SK-N-SH (cell line): ENCODE measurements around the gene CAMKMT. TPM values are rescaled to one million over a fixed set of nuclear protein-coding genes. Genes with fewer than 3 reads are reported as not detected.

Source experiments
- CHD2 ChIP-seq: fragments of 150-350 bp; IDR thresholded peaks from 2 replicates; pipeline ENCODE4 v1.6.1; 2018; ENCODE audit warnings: low read length; ENCODE audit not compliant: partially characterized antibody
- ELF1 ChIP-seq: IDR thresholded peaks from 2 replicates; pipeline ENCODE4 v1.4.0; 2012
- EP300 ChIP-seq, 2 experiments: IDR thresholded peaks; 2 replicates each; pipeline versions ENCODE4 v1.4.0 to v1.6.1; 2012; ENCODE audit warnings: borderline replicate concordance in 1 of 2, low read depth in 1 of 2, low read length in 1 of 2
- EZH2phosphoT487 ChIP-seq: fragments of 200-600 bp; sonication (generic); IDR thresholded peaks from 2 replicates; pipeline ENCODE4 v1.6.1; 2017; ENCODE audit warnings: low read depth, mixed run types, mild to moderate bottlenecking, antibody characterized with exemption, moderate library complexity, borderline replicate concordance
- FOSL2 ChIP-seq: IDR thresholded peaks from 2 replicates; pipeline ENCODE4 v1.4.0; 2012; ENCODE audit warnings: low read depth, mild to moderate bottlenecking, moderate library complexity, borderline replicate concordance
- FOXJ3 ChIP-seq: sonication (generic); formaldehyde crosslinking; IDR thresholded peaks from 2 replicates; pipeline ENCODE4 v1.5.1; 2020; ENCODE audit warnings: mild to moderate bottlenecking, missing genetic modification reagents
- FOXM1 ChIP-seq: IDR thresholded peaks from 2 replicates; pipeline ENCODE4 v1.4.0; 2012; ENCODE audit warnings: low read depth, mild to moderate bottlenecking
- GABPA ChIP-seq: IDR thresholded peaks from 2 replicates; pipeline ENCODE4 v1.4.0; 2012; ENCODE audit warnings: low read depth, mild to moderate bottlenecking
- JUND ChIP-seq: IDR thresholded peaks from 2 replicates; pipeline ENCODE4 v1.4.0; 2012
- RAD21 ChIP-seq: IDR thresholded peaks from 2 replicates; pipeline ENCODE4 v1.6.1; 2012; ENCODE audit warnings: mild to moderate bottlenecking, low read length
- SMC3 ChIP-seq: IDR thresholded peaks from 2 replicates; pipeline ENCODE4 v1.6.1; 2012; ENCODE audit warnings: low read depth, low read length, improper control_type of control experiment
- TAF1 ChIP-seq: IDR thresholded peaks from 2 replicates; pipeline ENCODE4 v1.6.1; 2012; ENCODE audit warnings: low read depth, mild to moderate bottlenecking, low read length, moderate library complexity, borderline replicate concordance
- YY1 ChIP-seq: IDR thresholded peaks from 2 replicates; pipeline ENCODE4 v1.4.0; 2012; ENCODE audit warnings: low read depth, mild to moderate bottlenecking
- polyA plus RNA-seq, 3 experiments: library from polyadenylated mRNA; depleted of rRNA; stranded (reverse); fragments of >200 nt; gene quantifications; 2 replicates each; pipeline ENCODE4 v1.2.3, GENCODE V29; 2012
- TF ChIP-seq, protein P1 (sequence below): fragments of 150-350 bp; IDR thresholded peaks from 2 replicates; pipeline ENCODE4 v1.6.1; 2017; ENCODE audit warnings: antibody characterized with exemption, low read length, low read depth, borderline replicate concordance
- TF ChIP-seq, protein P2 (sequence below): IDR thresholded peaks from 2 replicates; pipeline ENCODE4 v1.6.1; 2012; ENCODE audit warnings: mild to moderate bottlenecking, low read depth, low read length, moderate library complexity
- TF ChIP-seq, protein P3 (sequence below): IDR thresholded peaks from 2 replicates; pipeline ENCODE4; 2012
- TF ChIP-seq, protein P4 (sequence below): fragments of 200-600 bp; sonication (generic); IDR thresholded peaks from 2 replicates; pipeline ENCODE4 v1.6.1; 2017; ENCODE audit warnings: antibody characterized with exemption, mild to moderate bottlenecking, moderate library complexity
- TF ChIP-seq, protein P5 (sequence below): fragments of 150-350 bp; IDR thresholded peaks from 2 replicates; pipeline ENCODE4 v1.6.1; 2016; ENCODE audit warnings: mild to moderate bottlenecking, low read depth, low read length
- TF ChIP-seq, protein P6 (sequence below): IDR thresholded peaks from 2 replicates; pipeline ENCODE4 v1.4.0; 2012; ENCODE audit warnings: low read depth, borderline replicate concordance

CAMKMT gene
- polyA plus RNA-seq, 1 of the 3 experiments (the other 2 are of a cell fraction): 5.9 TPM

DNA sequence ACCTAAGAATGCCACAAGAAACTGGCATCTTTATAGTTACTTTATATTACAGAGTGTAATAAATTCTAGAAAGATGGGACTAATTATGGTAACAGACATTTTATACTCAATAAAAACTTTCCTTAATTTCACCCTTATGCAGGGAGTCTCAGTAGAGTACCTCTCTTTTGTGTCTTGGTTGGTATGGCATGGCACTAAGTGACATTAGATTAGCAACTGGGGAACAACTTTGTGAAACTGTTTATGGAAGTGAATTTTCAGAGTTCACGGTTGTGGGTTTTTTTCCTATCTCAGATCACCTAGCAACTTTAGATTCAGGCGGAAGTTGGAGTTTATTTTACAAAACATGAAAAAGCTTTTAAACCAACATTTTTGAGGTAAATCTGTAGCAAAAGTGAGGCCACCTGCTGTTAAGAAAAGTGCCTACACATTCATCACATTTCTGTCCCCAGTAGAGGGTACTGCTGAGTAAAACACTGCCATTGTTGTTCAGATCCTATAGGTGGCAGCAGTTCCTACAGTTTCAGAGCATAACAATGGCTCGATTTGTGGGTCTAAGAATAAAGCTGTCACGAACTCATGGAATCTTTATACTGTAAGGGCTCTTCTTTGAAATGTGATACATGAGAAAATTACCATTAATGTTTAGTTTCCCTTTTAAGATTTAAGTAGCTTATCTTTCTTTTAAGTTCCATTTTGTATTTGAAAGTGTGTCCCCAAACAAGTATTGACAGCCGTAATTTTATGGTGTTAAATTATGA, 117.6 kb downstream of the CAMKMT start (continued):
- TF ChIP-seq EZH2phosphoT487 (no peak), ELF1 (no peak), SMC3 (peak; percentile 100), JUND (no peak), FOSL2 (no peak; the same call in 1 of the 2 replicates), YY1 (no peak; the same call in 1 of the 2 replicates), EP300 (IDR thresholded peaks at IDR 0.05; ENCODE audit: borderline replicate concordance in 1 of 2, low read depth in 1 of 2, low read length in 1 of 2) (peak; percentile 15 to 49; a peak in 1 of 4 replicates), GABPA (no peak; the same call in 1 of the 2 replicates), FOXJ3 (no peak), FOXM1 (0 out of 2 replicates have a peak, but pooled peaks have one; percentile 53), TAF1 (0 out of 2 replicates have a peak, but pooled peaks have one; percentile 54), RAD21 (peak; percentile 100), CHD2 (peak; percentile 71)
- TF ChIP-seq, protein P1, sequence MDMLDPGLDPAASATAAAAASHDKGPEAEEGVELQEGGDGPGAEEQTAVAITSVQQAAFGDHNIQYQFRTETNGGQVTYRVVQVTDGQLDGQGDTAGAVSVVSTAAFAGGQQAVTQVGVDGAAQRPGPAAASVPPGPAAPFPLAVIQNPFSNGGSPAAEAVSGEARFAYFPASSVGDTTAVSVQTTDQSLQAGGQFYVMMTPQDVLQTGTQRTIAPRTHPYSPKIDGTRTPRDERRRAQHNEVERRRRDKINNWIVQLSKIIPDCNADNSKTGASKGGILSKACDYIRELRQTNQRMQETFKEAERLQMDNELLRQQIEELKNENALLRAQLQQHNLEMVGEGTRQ: no peak
- TF ChIP-seq, protein P2, sequence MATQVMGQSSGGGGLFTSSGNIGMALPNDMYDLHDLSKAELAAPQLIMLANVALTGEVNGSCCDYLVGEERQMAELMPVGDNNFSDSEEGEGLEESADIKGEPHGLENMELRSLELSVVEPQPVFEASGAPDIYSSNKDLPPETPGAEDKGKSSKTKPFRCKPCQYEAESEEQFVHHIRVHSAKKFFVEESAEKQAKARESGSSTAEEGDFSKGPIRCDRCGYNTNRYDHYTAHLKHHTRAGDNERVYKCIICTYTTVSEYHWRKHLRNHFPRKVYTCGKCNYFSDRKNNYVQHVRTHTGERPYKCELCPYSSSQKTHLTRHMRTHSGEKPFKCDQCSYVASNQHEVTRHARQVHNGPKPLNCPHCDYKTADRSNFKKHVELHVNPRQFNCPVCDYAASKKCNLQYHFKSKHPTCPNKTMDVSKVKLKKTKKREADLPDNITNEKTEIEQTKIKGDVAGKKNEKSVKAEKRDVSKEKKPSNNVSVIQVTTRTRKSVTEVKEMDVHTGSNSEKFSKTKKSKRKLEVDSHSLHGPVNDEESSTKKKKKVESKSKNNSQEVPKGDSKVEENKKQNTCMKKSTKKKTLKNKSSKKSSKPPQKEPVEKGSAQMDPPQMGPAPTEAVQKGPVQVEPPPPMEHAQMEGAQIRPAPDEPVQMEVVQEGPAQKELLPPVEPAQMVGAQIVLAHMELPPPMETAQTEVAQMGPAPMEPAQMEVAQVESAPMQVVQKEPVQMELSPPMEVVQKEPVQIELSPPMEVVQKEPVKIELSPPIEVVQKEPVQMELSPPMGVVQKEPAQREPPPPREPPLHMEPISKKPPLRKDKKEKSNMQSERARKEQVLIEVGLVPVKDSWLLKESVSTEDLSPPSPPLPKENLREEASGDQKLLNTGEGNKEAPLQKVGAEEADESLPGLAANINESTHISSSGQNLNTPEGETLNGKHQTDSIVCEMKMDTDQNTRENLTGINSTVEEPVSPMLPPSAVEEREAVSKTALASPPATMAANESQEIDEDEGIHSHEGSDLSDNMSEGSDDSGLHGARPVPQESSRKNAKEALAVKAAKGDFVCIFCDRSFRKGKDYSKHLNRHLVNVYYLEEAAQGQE: no peak
- TF ChIP-seq, protein P3, sequence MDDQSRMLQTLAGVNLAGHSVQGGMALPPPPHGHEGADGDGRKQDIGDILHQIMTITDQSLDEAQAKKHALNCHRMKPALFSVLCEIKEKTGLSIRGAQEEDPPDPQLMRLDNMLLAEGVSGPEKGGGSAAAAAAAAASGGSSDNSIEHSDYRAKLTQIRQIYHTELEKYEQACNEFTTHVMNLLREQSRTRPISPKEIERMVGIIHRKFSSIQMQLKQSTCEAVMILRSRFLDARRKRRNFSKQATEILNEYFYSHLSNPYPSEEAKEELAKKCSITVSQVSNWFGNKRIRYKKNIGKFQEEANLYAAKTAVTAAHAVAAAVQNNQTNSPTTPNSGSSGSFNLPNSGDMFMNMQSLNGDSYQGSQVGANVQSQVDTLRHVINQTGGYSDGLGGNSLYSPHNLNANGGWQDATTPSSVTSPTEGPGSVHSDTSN: no peak
- TF ChIP-seq, protein P4, sequence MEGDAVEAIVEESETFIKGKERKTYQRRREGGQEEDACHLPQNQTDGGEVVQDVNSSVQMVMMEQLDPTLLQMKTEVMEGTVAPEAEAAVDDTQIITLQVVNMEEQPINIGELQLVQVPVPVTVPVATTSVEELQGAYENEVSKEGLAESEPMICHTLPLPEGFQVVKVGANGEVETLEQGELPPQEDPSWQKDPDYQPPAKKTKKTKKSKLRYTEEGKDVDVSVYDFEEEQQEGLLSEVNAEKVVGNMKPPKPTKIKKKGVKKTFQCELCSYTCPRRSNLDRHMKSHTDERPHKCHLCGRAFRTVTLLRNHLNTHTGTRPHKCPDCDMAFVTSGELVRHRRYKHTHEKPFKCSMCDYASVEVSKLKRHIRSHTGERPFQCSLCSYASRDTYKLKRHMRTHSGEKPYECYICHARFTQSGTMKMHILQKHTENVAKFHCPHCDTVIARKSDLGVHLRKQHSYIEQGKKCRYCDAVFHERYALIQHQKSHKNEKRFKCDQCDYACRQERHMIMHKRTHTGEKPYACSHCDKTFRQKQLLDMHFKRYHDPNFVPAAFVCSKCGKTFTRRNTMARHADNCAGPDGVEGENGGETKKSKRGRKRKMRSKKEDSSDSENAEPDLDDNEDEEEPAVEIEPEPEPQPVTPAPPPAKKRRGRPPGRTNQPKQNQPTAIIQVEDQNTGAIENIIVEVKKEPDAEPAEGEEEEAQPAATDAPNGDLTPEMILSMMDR: peak; percentile 100
- TF ChIP-seq, protein P5, sequence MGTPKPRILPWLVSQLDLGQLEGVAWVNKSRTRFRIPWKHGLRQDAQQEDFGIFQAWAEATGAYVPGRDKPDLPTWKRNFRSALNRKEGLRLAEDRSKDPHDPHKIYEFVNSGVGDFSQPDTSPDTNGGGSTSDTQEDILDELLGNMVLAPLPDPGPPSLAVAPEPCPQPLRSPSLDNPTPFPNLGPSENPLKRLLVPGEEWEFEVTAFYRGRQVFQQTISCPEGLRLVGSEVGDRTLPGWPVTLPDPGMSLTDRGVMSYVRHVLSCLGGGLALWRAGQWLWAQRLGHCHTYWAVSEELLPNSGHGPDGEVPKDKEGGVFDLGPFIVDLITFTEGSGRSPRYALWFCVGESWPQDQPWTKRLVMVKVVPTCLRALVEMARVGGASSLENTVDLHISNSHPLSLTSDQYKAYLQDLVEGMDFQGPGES: no peak
- TF ChIP-seq, protein P6, sequence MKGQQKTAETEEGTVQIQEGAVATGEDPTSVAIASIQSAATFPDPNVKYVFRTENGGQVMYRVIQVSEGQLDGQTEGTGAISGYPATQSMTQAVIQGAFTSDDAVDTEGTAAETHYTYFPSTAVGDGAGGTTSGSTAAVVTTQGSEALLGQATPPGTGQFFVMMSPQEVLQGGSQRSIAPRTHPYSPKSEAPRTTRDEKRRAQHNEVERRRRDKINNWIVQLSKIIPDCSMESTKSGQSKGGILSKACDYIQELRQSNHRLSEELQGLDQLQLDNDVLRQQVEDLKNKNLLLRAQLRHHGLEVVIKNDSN: no peak
